ENCODE results near the gene LRP4. TPM values are rescaled to one million over a fixed set of nuclear protein-coding genes. Genes with fewer than 3 reads are reported as not detected.
"Not testable (repeated sequence)": the region's sequence is repeated elsewhere in the genome, so short reads cannot be mapped to it uniquely, and the experiment has no call there.

LRP4 gene, protein sequence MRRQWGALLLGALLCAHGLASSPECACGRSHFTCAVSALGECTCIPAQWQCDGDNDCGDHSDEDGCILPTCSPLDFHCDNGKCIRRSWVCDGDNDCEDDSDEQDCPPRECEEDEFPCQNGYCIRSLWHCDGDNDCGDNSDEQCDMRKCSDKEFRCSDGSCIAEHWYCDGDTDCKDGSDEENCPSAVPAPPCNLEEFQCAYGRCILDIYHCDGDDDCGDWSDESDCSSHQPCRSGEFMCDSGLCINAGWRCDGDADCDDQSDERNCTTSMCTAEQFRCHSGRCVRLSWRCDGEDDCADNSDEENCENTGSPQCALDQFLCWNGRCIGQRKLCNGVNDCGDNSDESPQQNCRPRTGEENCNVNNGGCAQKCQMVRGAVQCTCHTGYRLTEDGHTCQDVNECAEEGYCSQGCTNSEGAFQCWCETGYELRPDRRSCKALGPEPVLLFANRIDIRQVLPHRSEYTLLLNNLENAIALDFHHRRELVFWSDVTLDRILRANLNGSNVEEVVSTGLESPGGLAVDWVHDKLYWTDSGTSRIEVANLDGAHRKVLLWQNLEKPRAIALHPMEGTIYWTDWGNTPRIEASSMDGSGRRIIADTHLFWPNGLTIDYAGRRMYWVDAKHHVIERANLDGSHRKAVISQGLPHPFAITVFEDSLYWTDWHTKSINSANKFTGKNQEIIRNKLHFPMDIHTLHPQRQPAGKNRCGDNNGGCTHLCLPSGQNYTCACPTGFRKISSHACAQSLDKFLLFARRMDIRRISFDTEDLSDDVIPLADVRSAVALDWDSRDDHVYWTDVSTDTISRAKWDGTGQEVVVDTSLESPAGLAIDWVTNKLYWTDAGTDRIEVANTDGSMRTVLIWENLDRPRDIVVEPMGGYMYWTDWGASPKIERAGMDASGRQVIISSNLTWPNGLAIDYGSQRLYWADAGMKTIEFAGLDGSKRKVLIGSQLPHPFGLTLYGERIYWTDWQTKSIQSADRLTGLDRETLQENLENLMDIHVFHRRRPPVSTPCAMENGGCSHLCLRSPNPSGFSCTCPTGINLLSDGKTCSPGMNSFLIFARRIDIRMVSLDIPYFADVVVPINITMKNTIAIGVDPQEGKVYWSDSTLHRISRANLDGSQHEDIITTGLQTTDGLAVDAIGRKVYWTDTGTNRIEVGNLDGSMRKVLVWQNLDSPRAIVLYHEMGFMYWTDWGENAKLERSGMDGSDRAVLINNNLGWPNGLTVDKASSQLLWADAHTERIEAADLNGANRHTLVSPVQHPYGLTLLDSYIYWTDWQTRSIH (N-terminal part only)
- not detected for total RNA-seq

DNA sequence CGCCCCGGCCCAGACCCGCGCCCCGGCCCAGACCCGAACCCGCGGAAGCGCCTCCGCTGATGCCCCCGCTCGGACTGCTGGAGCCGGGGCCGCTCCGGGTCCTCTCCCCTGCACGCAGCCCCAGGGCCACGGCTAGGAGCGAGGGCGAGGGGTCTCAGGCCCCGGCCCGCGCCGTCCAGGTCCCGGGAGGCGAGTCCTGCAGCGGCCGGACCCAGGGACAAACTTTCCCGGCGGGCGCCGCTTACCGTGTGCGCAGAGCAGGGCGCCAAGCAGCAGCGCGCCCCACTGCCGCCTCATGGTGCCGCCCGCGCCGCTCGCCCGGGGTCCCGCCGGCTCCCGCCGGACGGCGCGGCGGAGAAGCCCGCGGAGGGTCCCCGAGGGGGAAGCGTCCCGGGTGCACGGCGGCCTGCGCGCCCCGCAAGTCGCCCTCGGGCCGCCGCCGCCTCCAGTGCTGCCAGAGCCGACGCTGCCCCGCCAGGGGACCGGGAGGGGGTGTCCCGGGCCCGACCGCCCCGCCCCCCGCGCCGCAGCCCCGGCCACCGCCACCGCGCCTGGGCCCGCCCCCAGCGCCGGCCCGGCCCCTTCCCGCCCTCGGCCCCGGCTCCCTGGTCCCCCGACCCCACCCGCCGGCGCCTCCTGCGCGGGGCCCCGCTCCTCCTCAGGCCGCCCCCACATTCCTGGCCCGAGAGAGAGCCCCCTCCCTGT is at the start of gene LRP4:
Gene LRP4 (minus strand): TSS at position 468 of the 705 bp plus-strand sequence. CDS start 171 bp downstream, at position 297.
- Histone ChIP-seq H3K4me3 (ENCODE audit: low read length) (peak within 1 kb of the TSS; percentile 10), H3K4me1 (ENCODE audit: insufficient read depth, low read length) (peaks cover 27% of the 10 kb centered on the region), H3K9me3 (ENCODE audit: low read depth, low read length) (no peaks in the 10 kb centered on the region), H3K27me3 (ENCODE audit: insufficient read depth, low read length) (peaks cover 60% of the 10 kb centered on the region)

DNA sequence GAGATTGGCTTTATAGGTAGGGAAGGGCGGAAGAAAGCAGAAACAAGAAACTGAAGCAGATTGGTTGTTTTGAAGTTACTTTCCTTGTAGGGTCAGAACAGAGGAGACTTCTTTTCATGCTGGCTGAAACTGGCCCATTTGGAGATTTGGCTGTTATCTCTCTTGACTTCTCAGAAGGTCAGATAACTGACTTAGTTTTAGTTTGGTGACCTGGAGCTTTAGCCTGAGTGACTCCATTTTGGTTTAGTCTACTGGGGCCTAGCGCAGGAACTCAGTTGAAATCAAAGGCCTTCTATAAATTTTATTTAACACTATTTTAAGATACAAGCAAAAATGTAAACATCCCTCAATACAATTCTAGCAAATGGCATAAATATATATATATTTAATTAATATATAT is 49.6 kb upstream of the LRP4 start:
- no peaks in the 10 kb centered on the region for H3K9me3 ChIP-seq (ENCODE audit: low read depth, low read length)
- no peak overlapping the region for H3K4me3 ChIP-seq (ENCODE audit: low read length)
- H3K4me1 ChIP-seq (ENCODE audit: insufficient read depth, low read length), result peaks cover 9% of the 10 kb centered on the region
- H3K27me3 ChIP-seq (ENCODE audit: insufficient read depth, low read length), result no peaks in the 10 kb centered on the region

DNA sequence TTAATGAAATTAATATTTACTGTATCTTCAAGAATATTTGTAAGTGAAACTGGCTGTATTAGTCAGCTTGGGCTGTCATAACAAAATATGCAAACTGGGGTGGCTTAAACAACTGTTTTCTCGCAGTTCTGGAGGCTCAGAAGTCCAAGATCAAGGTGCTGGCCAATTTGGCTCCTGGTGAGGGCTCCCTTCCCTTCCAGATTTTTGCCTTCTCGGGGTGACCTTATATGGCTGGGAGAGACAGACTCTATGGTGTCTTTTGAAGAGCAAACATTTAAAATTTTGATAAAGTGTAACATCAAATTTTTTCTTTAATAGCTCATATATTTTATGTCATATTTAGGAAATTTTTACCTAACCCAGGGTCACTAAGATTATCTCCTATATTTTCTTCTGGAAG is 48.4 kb upstream of the LRP4 start:
- H3K4me1 ChIP-seq (ENCODE audit: insufficient read depth, low read length), result peaks cover 3% of the 10 kb centered on the region
- H3K27me3 ChIP-seq (ENCODE audit: insufficient read depth, low read length), result no peaks in the 10 kb centered on the region
- no peak overlapping the region for H3K4me3 ChIP-seq (ENCODE audit: low read length)
- no peaks in the 10 kb centered on the region for H3K9me3 ChIP-seq (ENCODE audit: low read depth, low read length)

DNA sequence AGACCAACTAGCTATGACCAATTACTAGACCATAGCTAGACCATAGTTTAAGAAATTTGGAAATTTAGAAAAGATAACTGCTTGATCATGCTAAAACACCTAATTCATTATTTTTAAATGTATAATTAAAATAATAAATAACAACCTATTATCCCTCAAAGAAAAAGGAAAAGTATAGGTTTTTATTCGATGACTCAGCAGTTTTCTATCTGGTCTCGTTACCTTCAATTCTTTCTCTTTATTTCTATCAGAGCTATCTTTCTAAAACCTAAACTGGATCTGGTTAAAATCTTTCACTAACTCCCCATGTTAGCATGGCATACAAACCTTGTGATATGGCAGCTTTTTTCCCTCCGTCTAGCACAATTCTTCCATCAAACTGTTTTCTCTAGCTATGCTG is 45.5 kb upstream of the LRP4 start:
- Histone ChIP-seq H3K27me3 (ENCODE audit: insufficient read depth, low read length) (no peaks in the 10 kb centered on the region), H3K9me3 (ENCODE audit: low read depth, low read length) (no peaks in the 10 kb centered on the region), H3K4me3 (ENCODE audit: low read length) (no peak overlapping the region), H3K4me1 (ENCODE audit: insufficient read depth, low read length) (no peaks in the 10 kb centered on the region)

DNA sequence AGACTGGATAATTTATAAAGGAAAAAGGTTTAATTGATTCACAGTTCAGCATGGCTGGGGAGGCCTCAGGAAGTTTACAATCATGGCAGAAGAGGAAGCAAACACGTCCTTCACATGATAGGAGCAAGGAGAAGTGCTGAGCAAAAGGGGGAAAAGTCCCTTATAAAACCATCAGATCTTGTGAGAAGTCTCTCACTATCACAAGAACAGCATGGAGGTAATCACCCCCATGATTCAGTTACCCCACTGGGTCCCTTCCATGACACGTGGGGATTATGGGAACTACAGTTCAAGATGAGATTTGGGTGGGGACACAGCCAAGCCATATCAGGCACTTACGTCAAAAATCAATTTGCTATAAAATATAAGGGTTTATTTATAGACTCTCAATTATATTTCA is 43.5 kb upstream of the LRP4 start:
- not testable (repeated sequence) for H3K9me3 ChIP-seq (ENCODE audit: low read depth, low read length); H3K4me1 ChIP-seq (ENCODE audit: insufficient read depth, low read length); H3K4me3 ChIP-seq (ENCODE audit: low read length)

DNA sequence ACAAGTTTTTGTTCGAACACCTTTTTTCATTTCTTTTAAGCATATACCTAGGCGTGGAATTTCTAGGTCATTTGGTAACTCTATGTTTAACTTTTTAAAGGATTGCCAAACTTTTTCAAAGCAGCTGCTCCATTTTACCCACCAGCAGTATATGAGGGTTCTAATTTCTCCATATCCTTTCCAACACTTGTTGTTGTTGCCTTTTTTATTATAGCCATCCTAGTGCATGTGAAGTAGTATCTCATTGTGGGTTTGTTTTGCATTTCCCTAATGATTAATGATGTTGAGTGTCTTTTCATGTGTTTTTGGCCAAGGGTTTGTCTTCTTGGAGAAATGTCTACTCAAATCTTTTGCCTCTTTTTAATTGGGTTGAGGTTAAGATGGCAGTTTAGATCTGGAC is 42.7 kb upstream of the LRP4 start:
- no peak overlapping the region for H3K4me3 ChIP-seq (ENCODE audit: low read length)
- H3K4me1 ChIP-seq (ENCODE audit: insufficient read depth, low read length), result no peaks in the 10 kb centered on the region
- H3K9me3 ChIP-seq (ENCODE audit: low read depth, low read length), result no peaks in the 10 kb centered on the region
- no peaks in the 10 kb centered on the region for H3K27me3 ChIP-seq (ENCODE audit: insufficient read depth, low read length)

More for the DNA sequence above, 43.5 kb upstream of the LRP4 start:
- H3K27me3 ChIP-seq (ENCODE audit: insufficient read depth, low read length), result not testable (repeated sequence)

DNA sequence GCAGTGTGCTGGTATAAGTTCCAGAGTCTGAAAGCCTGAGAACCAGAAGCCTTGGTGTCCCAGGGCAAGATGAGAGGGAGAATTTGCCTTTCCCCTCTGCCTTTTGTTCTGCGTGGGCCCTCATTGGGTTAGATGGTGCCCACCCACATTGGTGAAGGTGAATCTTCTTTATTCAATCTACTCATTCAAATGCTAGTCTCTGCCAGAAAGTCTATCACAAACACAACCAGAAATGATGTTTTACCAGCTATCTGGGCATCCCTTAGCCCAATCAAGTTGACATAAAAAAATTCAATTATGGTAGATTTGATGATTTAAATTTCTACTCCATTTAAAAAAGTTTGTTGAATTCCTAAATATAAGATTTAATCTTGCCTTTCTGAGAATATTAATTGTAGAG is 40.4 kb upstream of the LRP4 start:
- H3K4me3 ChIP-seq (ENCODE audit: low read length), result no peak overlapping the region
- H3K27me3 ChIP-seq (ENCODE audit: insufficient read depth, low read length), result no peaks in the 10 kb centered on the region
- no peaks in the 10 kb centered on the region for H3K9me3 ChIP-seq (ENCODE audit: low read depth, low read length)
- H3K4me1 ChIP-seq (ENCODE audit: insufficient read depth, low read length), result no peaks in the 10 kb centered on the region

DNA sequence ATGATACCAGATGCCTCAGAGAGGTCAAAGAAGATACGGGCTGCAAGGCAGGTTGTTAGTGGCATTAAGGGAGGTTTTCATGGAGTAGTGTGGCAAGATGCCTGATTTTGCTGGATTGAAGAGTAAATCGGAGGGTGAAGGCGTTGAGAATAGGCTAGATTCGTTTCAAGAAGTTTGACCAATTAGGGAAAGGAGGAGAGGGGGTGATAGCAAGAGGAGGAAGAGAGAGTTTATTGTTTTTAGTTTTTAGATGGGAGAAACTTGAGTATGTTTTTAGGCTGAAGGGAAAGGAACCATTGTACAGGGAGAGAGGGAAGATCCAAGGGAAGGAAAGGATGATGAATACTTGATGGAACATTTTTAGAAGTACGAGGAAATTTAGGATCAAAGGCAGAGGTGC is 34.7 kb upstream of the LRP4 start:
- Histone ChIP-seq H3K4me1 (ENCODE audit: insufficient read depth, low read length) (peaks cover 9% of the 10 kb centered on the region), H3K9me3 (ENCODE audit: low read depth, low read length) (no peaks in the 10 kb centered on the region), H3K27me3 (ENCODE audit: insufficient read depth, low read length) (no peaks in the 10 kb centered on the region), H3K4me3 (ENCODE audit: low read length) (no peak overlapping the region)

DNA sequence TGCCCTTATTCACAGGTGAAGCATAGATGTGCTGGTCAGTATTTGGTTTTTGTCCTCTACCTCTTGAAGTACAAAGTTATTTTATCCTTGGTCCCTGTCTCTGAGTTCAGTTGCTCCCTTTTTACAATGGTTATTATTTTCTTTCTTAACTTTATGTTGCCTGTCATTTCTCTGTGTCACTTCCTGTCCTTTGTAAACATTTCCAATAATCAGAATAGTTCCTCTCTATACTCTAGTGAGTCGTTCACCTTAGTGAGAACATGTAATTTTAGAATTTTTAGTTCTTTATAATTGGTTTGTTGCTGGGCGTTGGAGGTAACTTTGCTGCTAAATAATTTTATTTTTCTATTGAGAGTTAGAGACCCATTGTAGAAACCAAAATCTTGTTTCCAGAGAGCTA is 34.2 kb upstream of the LRP4 start:
- Histone ChIP-seq H3K4me3 (ENCODE audit: low read length) (no peak overlapping the region), H3K4me1 (ENCODE audit: insufficient read depth, low read length) (peaks cover 9% of the 10 kb centered on the region), H3K27me3 (ENCODE audit: insufficient read depth, low read length) (no peaks in the 10 kb centered on the region), H3K9me3 (ENCODE audit: low read depth, low read length) (no peaks in the 10 kb centered on the region)

DNA sequence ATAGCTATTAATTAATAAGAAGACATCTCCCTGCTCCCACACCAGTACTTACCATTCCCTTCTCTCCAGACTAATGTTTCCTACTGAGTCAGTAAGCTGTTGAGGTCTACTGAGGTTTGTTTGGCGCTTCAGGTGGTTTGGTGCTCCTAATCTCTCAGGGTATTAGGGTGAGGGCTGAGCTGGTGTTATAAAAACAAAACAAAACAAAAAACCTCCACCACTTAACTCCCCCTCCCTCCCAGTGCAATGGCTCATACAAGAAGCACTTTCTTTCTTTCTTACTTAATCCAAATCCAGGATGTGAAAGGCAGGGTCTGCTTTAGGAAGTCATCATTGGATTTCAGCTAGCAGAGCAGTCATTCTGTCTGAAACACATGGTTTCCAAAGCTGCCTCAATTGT is 33.5 kb upstream of the LRP4 start:
- Histone ChIP-seq H3K4me1 (ENCODE audit: insufficient read depth, low read length) (peaks cover 9% of the 10 kb centered on the region), H3K9me3 (ENCODE audit: low read depth, low read length) (no peaks in the 10 kb centered on the region), H3K27me3 (ENCODE audit: insufficient read depth, low read length) (no peaks in the 10 kb centered on the region), H3K4me3 (ENCODE audit: low read length) (no peak overlapping the region)

DNA sequence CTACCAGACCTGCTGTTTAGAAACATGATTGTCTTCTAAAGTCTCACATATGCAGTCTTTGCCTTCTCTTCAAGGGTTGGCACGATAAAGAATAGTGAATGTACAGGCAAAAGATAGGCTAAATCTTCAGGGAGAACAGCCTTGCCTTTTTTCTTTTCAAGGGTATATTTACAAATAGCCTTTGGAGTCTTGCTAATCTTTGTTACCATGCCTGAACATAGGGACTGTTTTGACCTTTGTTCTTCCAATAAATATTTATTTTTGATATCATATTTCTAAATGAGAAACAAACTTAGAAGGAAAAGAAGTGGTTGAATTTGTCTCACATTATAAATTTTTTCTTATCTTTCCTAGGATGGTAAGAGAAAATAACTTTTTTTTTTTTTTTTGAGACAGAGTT is 30.9 kb upstream of the LRP4 start:
- H3K4me1 ChIP-seq (ENCODE audit: insufficient read depth, low read length), result peaks cover 9% of the 10 kb centered on the region
- H3K9me3 ChIP-seq (ENCODE audit: low read depth, low read length), result no peaks in the 10 kb centered on the region
- H3K27me3 ChIP-seq (ENCODE audit: insufficient read depth, low read length), result no peaks in the 10 kb centered on the region
- no peak overlapping the region for H3K4me3 ChIP-seq (ENCODE audit: low read length)

DNA sequence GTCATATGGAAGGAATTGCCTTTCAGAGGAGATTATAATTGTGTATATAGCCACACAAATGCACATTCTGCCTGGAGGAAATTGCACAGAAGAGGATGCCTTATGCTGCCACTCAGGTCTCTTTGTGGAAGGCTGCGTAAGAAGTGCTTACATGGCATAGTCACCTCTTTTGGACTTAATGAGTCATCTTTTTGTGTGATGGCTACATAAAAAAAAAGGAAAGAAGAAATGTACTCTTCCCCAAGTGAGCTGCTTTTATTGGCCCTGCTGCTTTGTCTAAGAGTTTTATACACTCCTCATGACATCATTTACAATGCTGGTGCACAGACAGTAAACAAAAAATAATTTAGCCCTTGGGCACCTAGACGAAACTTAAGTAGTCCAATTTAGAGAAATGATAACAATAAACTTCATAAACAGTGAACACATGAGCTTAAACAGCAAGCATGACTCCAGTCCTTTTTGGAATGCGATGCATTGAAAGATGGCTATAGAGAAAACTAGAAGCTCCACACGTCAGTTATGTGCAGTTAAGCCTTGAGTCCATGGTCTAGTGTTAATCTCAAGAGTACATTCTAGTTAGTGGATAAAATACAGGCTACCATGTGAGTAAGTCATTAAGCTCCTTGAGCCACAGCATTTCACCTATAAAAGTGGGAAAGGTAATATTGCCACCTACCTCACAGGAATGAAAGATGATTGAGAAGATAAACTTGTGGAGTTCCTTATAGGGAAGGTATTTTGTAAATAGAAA is 30.2 kb upstream of the LRP4 start:
- Histone ChIP-seq H3K4me3 (ENCODE audit: low read length) (no peak overlapping the region), H3K27me3 (ENCODE audit: insufficient read depth, low read length) (no peaks in the 10 kb centered on the region), H3K9me3 (ENCODE audit: low read depth, low read length) (no peaks in the 10 kb centered on the region), H3K4me1 (ENCODE audit: insufficient read depth, low read length) (peaks cover 9% of the 10 kb centered on the region)

DNA sequence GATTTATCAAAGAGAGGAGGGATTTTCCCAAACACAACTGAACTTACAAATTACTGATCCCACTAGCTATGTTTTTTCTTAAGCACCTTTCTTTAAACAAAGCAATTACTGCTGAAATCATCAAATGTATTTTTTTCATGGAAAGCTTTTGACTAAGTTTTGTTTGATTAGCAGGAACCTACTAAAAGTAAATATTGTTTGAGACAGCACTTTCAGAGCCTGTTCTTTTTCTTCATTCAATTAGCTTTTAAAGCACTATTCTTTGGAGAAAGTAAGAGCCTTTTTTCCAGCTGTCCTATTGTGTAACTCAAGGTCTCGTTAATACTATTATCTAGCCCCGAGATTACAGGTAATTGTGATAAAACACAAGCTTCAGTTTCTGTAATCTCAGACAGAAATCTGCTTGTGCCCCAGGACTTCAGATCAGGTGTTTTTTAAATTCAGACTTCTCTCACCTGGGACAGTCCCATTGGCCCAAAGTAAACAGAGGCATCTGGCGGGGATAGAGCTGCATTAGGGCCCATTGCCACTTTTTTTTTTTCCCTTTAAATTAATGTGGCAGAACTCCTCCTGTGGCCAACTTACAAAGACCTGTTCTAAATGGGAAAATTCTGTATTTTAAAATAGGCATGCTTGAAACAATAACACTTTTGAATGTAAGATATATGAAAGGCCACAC is 29.2 kb upstream of the LRP4 start:
- Histone ChIP-seq H3K4me1 (ENCODE audit: insufficient read depth, low read length) (peaks cover 4% of the 10 kb centered on the region), H3K27me3 (ENCODE audit: insufficient read depth, low read length) (no peaks in the 10 kb centered on the region), H3K9me3 (ENCODE audit: low read depth, low read length) (no peaks in the 10 kb centered on the region), H3K4me3 (ENCODE audit: low read length) (no peak overlapping the region)
